ENCODE data around the gene AXIN1. TPM values are rescaled to one million over a fixed set of nuclear protein-coding genes. Genes with fewer than 3 reads are reported as not detected.
"Not testable (repeated sequence)": the region's sequence is repeated elsewhere in the genome, so short reads cannot be mapped to it uniquely, and the experiment has no call there.

AXIN1 gene
- total RNA-seq, 1 donor from 2014 or later: 30.6 TPM

- no peaks in the 10 kb centered on the region for H3K27me3 Mint-ChIP-seq
- H3K9me3 Mint-ChIP-seq: no peaks in the 10 kb centered on the region
- TF ChIP-seq CTCF (conservative IDR thresholded peaks at IDR 0.05): no peak
- peaks cover 27% of the 10 kb centered on the region for H3K36me3 Mint-ChIP-seq
- H3K4me1 Mint-ChIP-seq (ENCODE audit: unreplicated experiment): peaks cover 9% of the 10 kb centered on the region
- H3K27ac Mint-ChIP-seq: no peak overlapping the region
- no peak for DNase-seq (ENCODE audit: extremely low spot score, unreplicated experiment)
- no peak overlapping the region for H3K4me3 Mint-ChIP-seq
Observed at GRCh38 chr16:347203-347602, 5.3 kb downstream of the AXIN1 start.

- no peak for TF ChIP-seq CTCF (conservative IDR thresholded peaks at IDR 0.05)
- Mint-ChIP-seq H3K36me3 (peaks cover 31% of the 10 kb centered on the region), H3K4me3 (no peak overlapping the region), H3K4me1 (ENCODE audit: unreplicated experiment) (peaks cover 9% of the 10 kb centered on the region), H3K9me3 (no peaks in the 10 kb centered on the region), H3K27me3 (no peaks in the 10 kb centered on the region), H3K27ac (no peak overlapping the region)
- no peak for DNase-seq (ENCODE audit: extremely low spot score, unreplicated experiment)
Observed at GRCh38 chr16:346587-346986, 5.9 kb downstream of the AXIN1 start.

GRCh38 chr16:345772-346171 lies 6.8 kb downstream of the AXIN1 start:
- Mint-ChIP-seq H3K4me1 (ENCODE audit: unreplicated experiment) (peaks cover 9% of the 10 kb centered on the region), H3K27ac (no peak overlapping the region), H3K27me3 (no peaks in the 10 kb centered on the region), H3K4me3 (no peak overlapping the region), H3K36me3 (peaks cover 31% of the 10 kb centered on the region), H3K9me3 (no peaks in the 10 kb centered on the region)
- no peak for TF ChIP-seq CTCF (conservative IDR thresholded peaks at IDR 0.05)
- no peak for DNase-seq (ENCODE audit: extremely low spot score, unreplicated experiment)

GRCh38 chr16:342455-343213 lies 9.9 kb downstream of the AXIN1 start:
- H3K27me3 Mint-ChIP-seq: no peaks in the 10 kb centered on the region
- DNase-seq (ENCODE audit: extremely low spot score, unreplicated experiment): no peak
- H3K27ac Mint-ChIP-seq: no peak overlapping the region
- no peaks in the 10 kb centered on the region for H3K9me3 Mint-ChIP-seq
- TF ChIP-seq CTCF (conservative IDR thresholded peaks at IDR 0.05): no peak
- no peak overlapping the region for H3K4me3 Mint-ChIP-seq
- H3K36me3 Mint-ChIP-seq: peaks cover 31% of the 10 kb centered on the region
- peaks cover 2% of the 10 kb centered on the region for H3K4me1 Mint-ChIP-seq (ENCODE audit: unreplicated experiment)

GRCh38 chr16:341974-342336 lies 10.6 kb downstream of the AXIN1 start:
- H3K4me1 Mint-ChIP-seq (ENCODE audit: unreplicated experiment); H3K27ac Mint-ChIP-seq; H3K9me3 Mint-ChIP-seq: not testable (repeated sequence)

GRCh38 chr16:341095-341973 lies 11.2 kb downstream of the AXIN1 start:
- H3K27ac Mint-ChIP-seq; DNase-seq (ENCODE audit: extremely low spot score, unreplicated experiment); H3K4me3 Mint-ChIP-seq; H3K4me1 Mint-ChIP-seq (ENCODE audit: unreplicated experiment); H3K27me3 Mint-ChIP-seq; H3K9me3 Mint-ChIP-seq: not testable (repeated sequence)
- H3K36me3 Mint-ChIP-seq: peaks cover 28% of the 10 kb centered on the region

More at GRCh38 chr16:341974-342336, 10.6 kb downstream of the AXIN1 start:
- not testable (repeated sequence) for DNase-seq (ENCODE audit: extremely low spot score, unreplicated experiment); H3K27me3 Mint-ChIP-seq; H3K4me3 Mint-ChIP-seq
- H3K36me3 Mint-ChIP-seq: peaks cover 31% of the 10 kb centered on the region

All from type B pancreatic cell (in vitro differentiated cells).